Stimulated activated CD8-positive, alpha-beta memory T cell treated with anti-CD3 and anti-CD28 coated beads, Interleukin-4, amount 100 ng/mL, for 24 hours (primary cell): Measurements from ENCODE around the gene SNCB.
"Not testable (repeated sequence)": the region's sequence is repeated elsewhere in the genome, so short reads cannot be mapped to it uniquely, and the experiment has no call there.

Source experiments
- DNase-seq: peaks from one replicate; pipeline ENCODE4 v3.0.0-alpha.2; 2020; ENCODE audit warnings: low read depth

The SNCB gene

GRCh38 chr5:176597417-176598389 lies 32.6 kb downstream of the SNCB start:
- DNase-seq, result no peak

- peak; percentile 51 for DNase-seq
Observed at GRCh38 chr5:176596689-176597416, 33.5 kb downstream of the SNCB start.

- DNase-seq, result no peak
Observed at GRCh38 chr5:176596069-176596644, 34.2 kb downstream of the SNCB start.

GRCh38 chr5:176595386-176595943 lies 34.9 kb downstream of the SNCB start:
- no peak for DNase-seq

GRCh38 chr5:176594554-176594953 lies 35.8 kb downstream of the SNCB start:
- no peak for DNase-seq

GRCh38 chr5:176593273-176593869 lies 37.0 kb downstream of the SNCB start:
- no peak for DNase-seq

- no peak for DNase-seq
Observed at GRCh38 chr5:176592573-176592972, 37.8 kb downstream of the SNCB start.

GRCh38 chr5:176591667-176592066 lies 38.7 kb downstream of the SNCB start:
- DNase-seq, result not testable (repeated sequence)

GRCh38 chr5:176590035-176590717 lies 40.2 kb downstream of the SNCB start:
- no peak for DNase-seq

GRCh38 chr5:176589039-176589769 lies 41.1 kb downstream of the SNCB start:
- DNase-seq, result no peak

- DNase-seq, result no peak
Observed at GRCh38 chr5:176588297-176588696, 42.0 kb downstream of the SNCB start.

GRCh38 chr5:176587398-176587797 lies 42.9 kb downstream of the SNCB start:
- DNase-seq, result no peak

- DNase-seq, result no peak
Observed at GRCh38 chr5:176583076-176583475, 47.3 kb downstream of the SNCB start.

GRCh38 chr5:176581361-176581760 lies 49.0 kb downstream of the SNCB start:
- DNase-seq, result no peak

- DNase-seq, result no peak
Observed at GRCh38 chr5:176579323-176579722, 51.0 kb downstream of the SNCB start.

- DNase-seq, result no peak
Observed at GRCh38 chr5:176578391-176578808, 51.9 kb downstream of the SNCB start.

GRCh38 chr5:176577312-176578176 lies 52.8 kb downstream of the SNCB start:
- DNase-seq, result no peak

GRCh38 chr5:176575488-176576422 lies 54.6 kb downstream of the SNCB start:
- DNase-seq, result no peak

GRCh38 chr5:176575066-176575465 lies 55.3 kb downstream of the SNCB start:
- DNase-seq, result no peak
